Prostate gland (tissue), 2 donors: ENCODE measurements around the gene PLEK.

ENCODE experiments used
- POLR2AphosphoS5 ChIP-seq: sonication (generic); formaldehyde crosslinking; IDR thresholded peaks from one replicate; pipeline ENCODE4 v1.6.1; 2017; ENCODE audit warnings: antibody characterized with exemption
- TF ChIP-seq, protein P1 (sequence below), 4 experiments: fragments of 200-600 bp in 2 of 4; fragments of 450-650 bp in 2 of 4; sonication (generic) in 2 of 4; IDR thresholded peaks; 1 replicate in 3 of 4; 2 replicates in 1 of 4; pipeline ENCODE4 v1.5.1; 2016 to 2019; ENCODE audit warnings: antibody characterized with exemption in 4 of 4, mild to moderate bottlenecking in 2 of 4, moderate library complexity in 2 of 4

DNA sequence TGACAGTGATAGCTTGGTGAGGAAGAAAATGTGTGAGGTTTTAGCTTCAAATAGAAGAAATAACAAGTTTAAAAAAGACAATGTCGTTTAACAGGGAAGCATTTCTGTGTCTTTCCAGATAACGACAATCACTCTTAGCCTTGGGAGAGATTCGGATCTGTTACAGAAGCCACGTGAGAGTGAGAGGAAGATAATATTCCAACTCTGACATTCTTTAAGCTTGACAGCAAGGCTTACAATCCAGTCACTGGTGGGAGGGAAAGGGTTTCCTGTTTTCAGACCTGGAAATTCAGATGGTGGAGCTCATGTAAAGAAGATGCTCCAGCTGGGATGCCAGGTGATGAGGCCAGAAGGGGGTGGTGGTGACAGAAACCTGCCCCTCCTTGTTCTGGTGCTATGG, 71.2 kb downstream of the PLEK start:
- TF ChIP-seq, protein P1, sequence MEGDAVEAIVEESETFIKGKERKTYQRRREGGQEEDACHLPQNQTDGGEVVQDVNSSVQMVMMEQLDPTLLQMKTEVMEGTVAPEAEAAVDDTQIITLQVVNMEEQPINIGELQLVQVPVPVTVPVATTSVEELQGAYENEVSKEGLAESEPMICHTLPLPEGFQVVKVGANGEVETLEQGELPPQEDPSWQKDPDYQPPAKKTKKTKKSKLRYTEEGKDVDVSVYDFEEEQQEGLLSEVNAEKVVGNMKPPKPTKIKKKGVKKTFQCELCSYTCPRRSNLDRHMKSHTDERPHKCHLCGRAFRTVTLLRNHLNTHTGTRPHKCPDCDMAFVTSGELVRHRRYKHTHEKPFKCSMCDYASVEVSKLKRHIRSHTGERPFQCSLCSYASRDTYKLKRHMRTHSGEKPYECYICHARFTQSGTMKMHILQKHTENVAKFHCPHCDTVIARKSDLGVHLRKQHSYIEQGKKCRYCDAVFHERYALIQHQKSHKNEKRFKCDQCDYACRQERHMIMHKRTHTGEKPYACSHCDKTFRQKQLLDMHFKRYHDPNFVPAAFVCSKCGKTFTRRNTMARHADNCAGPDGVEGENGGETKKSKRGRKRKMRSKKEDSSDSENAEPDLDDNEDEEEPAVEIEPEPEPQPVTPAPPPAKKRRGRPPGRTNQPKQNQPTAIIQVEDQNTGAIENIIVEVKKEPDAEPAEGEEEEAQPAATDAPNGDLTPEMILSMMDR (IDR thresholded peaks at IDR 0.05): no peak
- TF ChIP-seq POLR2AphosphoS5: no peak
